Liver (tissue), 9 donors: ENCODE data around the gene MAP4K4. TPM values are rescaled to one million over a fixed set of nuclear protein-coding genes. Genes with fewer than 3 reads are reported as not detected.

Experiments
- DNase-seq: peaks from one replicate; pipeline ENCODE4 v3.0.0-alpha.2; 2017; ENCODE audit warnings: low spot score
- H3K27ac ChIP-seq, 2 donors: one replicate each; pipeline ENCODE4 v1.7.0; 2013; ENCODE audit warnings: inconsistent platforms in 2 of 2, low read length in 2 of 2, control low read depth in 1 of 2, low read depth in 1 of 2, mild to moderate bottlenecking in 1 of 2
- H3K27me3 ChIP-seq, 4 donors: one replicate each; pipeline versions ENCODE4 v1.6.1 to v1.7.0; 2013; ENCODE audit warnings: low read length in 3 of 4, inconsistent platforms in 1 of 4, mild to moderate bottlenecking in 1 of 4, moderate library complexity in 1 of 4; ENCODE audit not compliant: control insufficient read depth in 4 of 4, insufficient read depth in 4 of 4
- H3K36me3 ChIP-seq, 4 donors: one replicate each; pipeline versions ENCODE4 v1.6.1 to v1.7.0; 2013; ENCODE audit warnings: low read length in 3 of 4, mild to moderate bottlenecking in 3 of 4, low read depth in 1 of 4, moderate library complexity in 1 of 4; ENCODE audit not compliant: control insufficient read depth in 4 of 4, insufficient read depth in 3 of 4
- H3K4me1 ChIP-seq, 4 donors: one replicate each; pipeline versions ENCODE4 v1.6.1 to v1.7.0; 2013; ENCODE audit warnings: low read length in 3 of 4, mild to moderate bottlenecking in 3 of 4, moderate library complexity in 1 of 4; ENCODE audit not compliant: control insufficient read depth in 4 of 4, insufficient read depth in 4 of 4
- H3K4me3 ChIP-seq, 3 donors: one replicate each; pipeline versions ENCODE4 v1.6.1 to v1.7.0; 2013; ENCODE audit warnings: low read length in 3 of 3, control low read depth in 1 of 3, low read depth in 1 of 3, mild to moderate bottlenecking in 1 of 3
- H3K9ac ChIP-seq, 2 donors: one replicate each; pipeline ENCODE4 v1.7.0; 2013; ENCODE audit warnings: low read length in 2 of 2, mild to moderate bottlenecking in 2 of 2, moderate library complexity in 2 of 2, control low read depth in 1 of 2, low read depth in 1 of 2
- H3K9me3 ChIP-seq, 4 donors: one replicate each; pipeline versions ENCODE4 v1.6.1 to v1.7.0; 2013; ENCODE audit warnings: low read length in 3 of 4; ENCODE audit not compliant: control insufficient read depth in 4 of 4
- EGR1 ChIP-seq, 2 donors: IDR thresholded peaks; 2 replicates each; pipeline ENCODE4 v1.6.1; 2016 to 2018; ENCODE audit warnings: antibody characterized with exemption in 2 of 2, low read depth in 2 of 2
- FOXA1 ChIP-seq: IDR thresholded peaks from 2 replicates; pipeline ENCODE4 v1.6.1; 2016; ENCODE audit warnings: antibody characterized with exemption
- FOXA2 ChIP-seq: IDR thresholded peaks from 2 replicates; pipeline ENCODE4 v1.6.1; 2016; ENCODE audit warnings: antibody characterized with exemption
- GABPA ChIP-seq, 2 donors: IDR thresholded peaks in 1 of 2; conservative IDR thresholded peaks in 1 of 2; 2 replicates each; pipeline ENCODE4 v1.6.1; 2016; ENCODE audit warnings: antibody characterized with exemption in 2 of 2, mild to moderate bottlenecking in 1 of 2, moderate library complexity in 1 of 2
- HNF4A ChIP-seq, 2 donors: conservative IDR thresholded peaks; 2 replicates each; pipeline ENCODE4 v1.6.1; 2016; ENCODE audit warnings: antibody characterized with exemption in 2 of 2, mild to moderate bottlenecking in 2 of 2
- HNF4G ChIP-seq: IDR thresholded peaks from 2 replicates; pipeline ENCODE4 v1.6.1; 2016; ENCODE audit warnings: antibody characterized with exemption
- JUND ChIP-seq, 2 donors: IDR thresholded peaks; 2 replicates each; pipeline ENCODE4 v1.6.1; 2016; ENCODE audit warnings: antibody characterized with exemption in 2 of 2
- NR2F2 ChIP-seq: IDR thresholded peaks from 2 replicates; pipeline ENCODE4 v1.6.1; 2016; ENCODE audit warnings: antibody characterized with exemption
- RAD21 ChIP-seq, 2 donors: IDR thresholded peaks; 2 replicates each; pipeline ENCODE4 v1.6.1; 2016; ENCODE audit warnings: antibody characterized with exemption in 2 of 2, mild to moderate bottlenecking in 2 of 2
- REST ChIP-seq: IDR thresholded peaks from 2 replicates; pipeline ENCODE4 v1.6.1; 2016; ENCODE audit warnings: antibody characterized with exemption, mild to moderate bottlenecking
- RXRA ChIP-seq, 2 donors: IDR thresholded peaks; 2 replicates each; pipeline ENCODE4 v1.6.1; 2017 to 2018; ENCODE audit warnings: antibody characterized with exemption in 2 of 2, mild to moderate bottlenecking in 1 of 2
- SP1 ChIP-seq: IDR thresholded peaks from 2 replicates; pipeline ENCODE4 v1.6.1; 2018; ENCODE audit warnings: antibody characterized with exemption, mild to moderate bottlenecking
- TAF1 ChIP-seq: conservative IDR thresholded peaks from 2 replicates; pipeline ENCODE4 v1.6.1; 2016; ENCODE audit warnings: antibody characterized with exemption, mild to moderate bottlenecking
- YY1 ChIP-seq: IDR thresholded peaks from 2 replicates; pipeline ENCODE4 v1.6.1; 2016; ENCODE audit warnings: antibody characterized with exemption, mild to moderate bottlenecking
- WGBS: extraction: QIAGEN DNeasy Blood & Tissue Kit; methylation state at CpG from one replicate; pipeline ENCODE4 v1.1.7; 2013; 5-methylcytosine and 5-hydroxymethylcytosine counted together
- polyA plus RNA-seq, 2 donors: library from polyadenylated mRNA; stranded (reverse) in 1 of 2; unstranded in 1 of 2; fragments of 200-250 nt in 1 of 2; fragments of >200 nt in 1 of 2; fragmentation: Nextera tagmentation in 1 of 2; extraction: Ambion mirVana in 1 of 2; gene quantifications; one replicate each; pipeline versions ENCODE4 v1.2.1 to v1.2.3, GENCODE V29; 2013 to 2015
- total RNA-seq, 2 donors: library from RNA; depleted of rRNA; stranded (reverse); fragments of >200 nt; gene quantifications; one replicate each; pipeline ENCODE4 v1.2.3, GENCODE V29; 2014
- TF ChIP-seq, protein P1 (sequence below): IDR thresholded peaks from 2 replicates; pipeline ENCODE4 v1.6.1; 2016; ENCODE audit warnings: antibody characterized with exemption
- TF ChIP-seq, protein P2 (sequence below): fragments of 150-350 bp; IDR thresholded peaks from 2 replicates; pipeline ENCODE4 v1.5.1; 2017; ENCODE audit warnings: improper control_type of control experiment, low read depth, low read length; ENCODE audit not compliant: missing input control
- TF ChIP-seq, protein P3 (sequence below): IDR thresholded peaks from 2 replicates; pipeline ENCODE4 v1.6.1; 2016; ENCODE audit warnings: antibody characterized with exemption
- TF ChIP-seq, protein P4 (sequence below): IDR thresholded peaks from 2 replicates; pipeline ENCODE4 v1.6.1; 2016; ENCODE audit warnings: antibody characterized with exemption
- donor health status: healthy.
- donor health status: healthy.
- donor health status: healthy.
- donor health status: healthy.
- donor health status: healthy.

Gene MAP4K4
- total and polyA plus RNA-seq, 4 donors = 9.1 to 40.0 (median 23.6) TPM

DNA sequence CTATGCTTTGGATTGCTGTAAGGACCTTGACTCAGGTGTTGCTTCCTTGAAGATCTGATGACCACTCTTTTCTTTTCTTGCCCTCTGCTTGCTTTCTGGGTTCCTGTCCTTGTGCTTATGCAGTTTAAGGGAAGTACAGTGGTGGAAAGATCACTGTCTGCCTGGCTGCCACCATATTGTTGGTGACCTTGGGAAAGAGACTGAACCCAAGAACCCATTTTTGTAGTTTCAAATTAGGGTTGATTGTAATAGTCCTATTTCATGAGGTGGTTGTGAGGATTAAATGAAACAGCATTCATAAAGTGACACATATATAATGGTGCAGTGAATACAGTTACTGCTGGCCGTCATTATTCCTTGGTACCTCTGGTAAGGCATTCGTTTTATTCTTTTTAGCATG, 41.1 kb downstream of the MAP4K4 start (continued):
- TF ChIP-seq, protein P1, sequence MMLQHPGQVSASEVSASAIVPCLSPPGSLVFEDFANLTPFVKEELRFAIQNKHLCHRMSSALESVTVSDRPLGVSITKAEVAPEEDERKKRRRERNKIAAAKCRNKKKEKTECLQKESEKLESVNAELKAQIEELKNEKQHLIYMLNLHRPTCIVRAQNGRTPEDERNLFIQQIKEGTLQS = no peak
- no peak for TF ChIP-seq FOXA1

- Histone ChIP-seq H3K4me3 (no peak overlapping the region), H3K36me3 (no peaks in the 10 kb centered on the region), H3K9ac (no peak overlapping the region), H3K27ac (peak overlapping the region; percentile 36 to 59), H3K9me3 (no peaks in the 10 kb centered on the region), H3K27me3 (no peaks in the 10 kb centered on the region), H3K4me1 (peaks cover 13 to 73% (median 49%) of the 10 kb centered on the region in 4 donors)
- no peak for DNase-seq
- TF ChIP-seq, protein P2, sequence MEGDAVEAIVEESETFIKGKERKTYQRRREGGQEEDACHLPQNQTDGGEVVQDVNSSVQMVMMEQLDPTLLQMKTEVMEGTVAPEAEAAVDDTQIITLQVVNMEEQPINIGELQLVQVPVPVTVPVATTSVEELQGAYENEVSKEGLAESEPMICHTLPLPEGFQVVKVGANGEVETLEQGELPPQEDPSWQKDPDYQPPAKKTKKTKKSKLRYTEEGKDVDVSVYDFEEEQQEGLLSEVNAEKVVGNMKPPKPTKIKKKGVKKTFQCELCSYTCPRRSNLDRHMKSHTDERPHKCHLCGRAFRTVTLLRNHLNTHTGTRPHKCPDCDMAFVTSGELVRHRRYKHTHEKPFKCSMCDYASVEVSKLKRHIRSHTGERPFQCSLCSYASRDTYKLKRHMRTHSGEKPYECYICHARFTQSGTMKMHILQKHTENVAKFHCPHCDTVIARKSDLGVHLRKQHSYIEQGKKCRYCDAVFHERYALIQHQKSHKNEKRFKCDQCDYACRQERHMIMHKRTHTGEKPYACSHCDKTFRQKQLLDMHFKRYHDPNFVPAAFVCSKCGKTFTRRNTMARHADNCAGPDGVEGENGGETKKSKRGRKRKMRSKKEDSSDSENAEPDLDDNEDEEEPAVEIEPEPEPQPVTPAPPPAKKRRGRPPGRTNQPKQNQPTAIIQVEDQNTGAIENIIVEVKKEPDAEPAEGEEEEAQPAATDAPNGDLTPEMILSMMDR = no peak
- TF ChIP-seq, protein P3, sequence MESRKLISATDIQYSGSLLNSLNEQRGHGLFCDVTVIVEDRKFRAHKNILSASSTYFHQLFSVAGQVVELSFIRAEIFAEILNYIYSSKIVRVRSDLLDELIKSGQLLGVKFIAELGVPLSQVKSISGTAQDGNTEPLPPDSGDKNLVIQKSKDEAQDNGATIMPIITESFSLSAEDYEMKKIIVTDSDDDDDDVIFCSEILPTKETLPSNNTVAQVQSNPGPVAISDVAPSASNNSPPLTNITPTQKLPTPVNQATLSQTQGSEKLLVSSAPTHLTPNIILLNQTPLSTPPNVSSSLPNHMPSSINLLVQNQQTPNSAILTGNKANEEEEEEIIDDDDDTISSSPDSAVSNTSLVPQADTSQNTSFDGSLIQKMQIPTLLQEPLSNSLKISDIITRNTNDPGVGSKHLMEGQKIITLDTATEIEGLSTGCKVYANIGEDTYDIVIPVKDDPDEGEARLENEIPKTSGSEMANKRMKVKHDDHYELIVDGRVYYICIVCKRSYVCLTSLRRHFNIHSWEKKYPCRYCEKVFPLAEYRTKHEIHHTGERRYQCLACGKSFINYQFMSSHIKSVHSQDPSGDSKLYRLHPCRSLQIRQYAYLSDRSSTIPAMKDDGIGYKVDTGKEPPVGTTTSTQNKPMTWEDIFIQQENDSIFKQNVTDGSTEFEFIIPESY = peak; percentile 21
- TF ChIP-seq EGR1 (IDR thresholded peaks at IDR 0.05; ENCODE audit: low read depth in 2 of 2) = no peak
- TF ChIP-seq, protein P1 = no peak
- peak; percentile 28 to 53 for TF ChIP-seq RXRA (IDR thresholded peaks at IDR 0.05)
- peak; percentile 25 to 32 for TF ChIP-seq RAD21 (IDR thresholded peaks at IDR 0.05)
- TF ChIP-seq, protein P4, sequence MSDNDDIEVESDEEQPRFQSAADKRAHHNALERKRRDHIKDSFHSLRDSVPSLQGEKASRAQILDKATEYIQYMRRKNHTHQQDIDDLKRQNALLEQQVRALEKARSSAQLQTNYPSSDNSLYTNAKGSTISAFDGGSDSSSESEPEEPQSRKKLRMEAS = peak; percentile 10
- no peak for TF ChIP-seq GABPA (IDR thresholded peaks at IDR 0.05 in 1 of 2, conservative IDR thresholded peaks at IDR 0.05 in 1 of 2)
- TF ChIP-seq REST = no peak
- TF ChIP-seq NR2F2 = no peak
- peak; percentile 15 to 34 for TF ChIP-seq JUND (IDR thresholded peaks at IDR 0.05)
- TF ChIP-seq TAF1 = no peak
- TF ChIP-seq FOXA1 = peak; percentile 73
- TF ChIP-seq FOXA2 = peak; percentile 80
- TF ChIP-seq HNF4A (conservative IDR thresholded peaks at IDR 0.05) = peak; percentile 45 to 57
- no peak for TF ChIP-seq HNF4G
- peak; percentile 22 for TF ChIP-seq YY1
- TF ChIP-seq SP1 = peak; percentile 21
- WGBS = 18% methylated on average over 1 of the region's 1 CpG
Measured at GRCh38 chr2:101740555-101740964, 43.1 kb downstream of the MAP4K4 start.
